GM12878 (cell line): ENCODE results near the gene FANCB. TPM values are rescaled to one million over a fixed set of nuclear protein-coding genes. Genes with fewer than 3 reads are reported as not detected.

Experiments
- ATAC-seq: fragments of 200-7000 bp; cut with Tn5 transposase; 3 replicates; pipeline ENCODE4 v1.9.1; 2020; ENCODE audit warnings: mild to moderate bottlenecking, moderate library complexity
- BruUV-seq: library from RNA; stranded (reverse); fragments of 400-500 nt; replicated peaks from 2 replicates; lab custom pipeline; 2021; lab: Mats Ljungman, UMichigan
- CTCF ChIA-PET: fragments of 300-600 bp; sonication (Branson Sonifier 250); formaldehyde crosslinking; extraction: SDS; loops from one replicate; lab custom pipeline; 2021; ENCODE audit warnings: inconsistent platforms; lab: Yijun Ruan, JAX
- POLR2A ChIA-PET: fragments of 350-600 bp; formaldehyde crosslinking; extraction: SDS; loops from one replicate; lab custom pipeline; 2021; ENCODE audit warnings: inconsistent platforms; lab: Charles Lee
- RAD21 ChIA-PET: fragments of 300-600 bp; sonication (Branson Sonifier 250); formaldehyde crosslinking; loops from one replicate; lab custom pipeline; 2023; ENCODE audit warnings: antibody characterized with exemption; ENCODE audit not compliant: unreplicated experiment; lab: Charles Lee
- SMC1A ChIA-PET: fragments of 300-600 bp; sonication (Branson Sonifier 250); formaldehyde crosslinking; loops from one replicate; lab custom pipeline; 2023; ENCODE audit not compliant: unreplicated experiment, uncharacterized antibody; lab: Charles Lee
- DNase-seq: peaks from one replicate; pipeline ENCODE4 v3.0.0-alpha.2; 2011; ENCODE audit warnings: low read depth, low spot score
- FAIRE-seq: peaks from 3 replicates; lab custom pipeline; 2011; peaks lifted over from hg19 to GRCh38; lab: Jason Lieb, UNC
- H2AFZ ChIP-seq: 2 replicates; pipeline ENCODE4 v1.6.0; 2011; ENCODE audit warnings: low read depth, low read length, control low read depth; ENCODE audit not compliant: control insufficient read depth
- H3K27ac ChIP-seq: 2 replicates; pipeline ENCODE4 v1.5.1; 2011; ENCODE audit warnings: control low read depth; ENCODE audit not compliant: control insufficient read depth, insufficient read depth
- H3K27me3 ChIP-seq, 2 experiments: replicated peaks in 1 of 2; 2 replicates each; pipeline versions ENCODE4 v1.6.0 to v1.6.1; 2011; ENCODE audit warnings: low read length in 1 of 2; ENCODE audit not compliant: control insufficient read depth in 2 of 2, insufficient read depth in 2 of 2
- H3K36me3 ChIP-seq, 2 experiments: 2 replicates each; pipeline ENCODE4 v1.5.1; 2011; ENCODE audit warnings: low read length in 1 of 2; ENCODE audit not compliant: control insufficient read depth in 2 of 2, insufficient read depth in 2 of 2
- H3K4me1 ChIP-seq: 2 replicates; pipeline ENCODE4 v1.6.1; 2011; ENCODE audit warnings: mild to moderate bottlenecking, low read length, moderate library complexity, mixed read lengths; ENCODE audit not compliant: control insufficient read depth, insufficient read depth
- H3K4me2 ChIP-seq: 2 replicates; pipeline ENCODE4 v1.6.0; 2011; ENCODE audit warnings: control low read depth; ENCODE audit not compliant: control insufficient read depth, insufficient read depth
- H3K4me3 ChIP-seq: fragments of 200-600 bp; sonication (generic); 2 replicates; pipeline ENCODE4 v1.5.1; 2016
- H3K79me2 ChIP-seq: 2 replicates; pipeline ENCODE4 v1.6.0; 2011; ENCODE audit warnings: low read length; ENCODE audit not compliant: control insufficient read depth, insufficient read depth
- H3K9ac ChIP-seq: 2 replicates; pipeline ENCODE4 v1.8.0; 2011; ENCODE audit warnings: low read length, control low read depth, mixed read lengths; ENCODE audit not compliant: control insufficient read depth, insufficient read depth
- H3K9me3 ChIP-seq: replicated peaks from 3 replicates; pipeline ENCODE4 v1.5.1; 2011; ENCODE audit warnings: mild to moderate bottlenecking, low read length; ENCODE audit not compliant: control insufficient read depth, insufficient read depth
- H4K20me1 ChIP-seq: 2 replicates; pipeline ENCODE4 v1.6.0; 2011; ENCODE audit not compliant: control insufficient read depth, insufficient read depth
- CBX3 ChIP-seq: fragments of 200-600 bp; sonication (generic); IDR thresholded peaks from 2 replicates; pipeline ENCODE4 v1.6.1; 2016; ENCODE audit warnings: low read depth, borderline replicate concordance
- CBX5 ChIP-seq: sonication (generic); IDR thresholded peaks from 2 replicates; pipeline ENCODE4 v1.6.1; 2016; ENCODE audit warnings: low read depth, moderate library complexity, mild to moderate bottlenecking, inconsistent platforms
- CEBPZ ChIP-seq: fragments of 150-350 bp; IDR thresholded peaks from 2 replicates; pipeline ENCODE4 v1.6.1; 2016; ENCODE audit warnings: low read depth, low read length
- KAT2A ChIP-seq: conservative IDR thresholded peaks from 2 replicates; pipeline ENCODE4 v1.6.1; 2011; ENCODE audit warnings: low read depth, low read length; ENCODE audit not compliant: control insufficient read depth
- MYC ChIP-seq: IDR thresholded peaks from 2 replicates; pipeline ENCODE4 v1.6.1; 2011; ENCODE audit warnings: mild to moderate bottlenecking, low read length, moderate library complexity, inconsistent platforms; ENCODE audit not compliant: insufficient read depth, insufficient replicate concordance, insufficient read length, severe bottlenecking
- POLR2AphosphoS5 ChIP-seq: IDR thresholded peaks from 2 replicates; pipeline ENCODE4 v1.6.1; 2011; ENCODE audit warnings: mild to moderate bottlenecking, low read length, inconsistent platforms
- POU2F2 ChIP-seq: IDR thresholded peaks from 3 replicates; pipeline ENCODE4 v1.6.1; 2011; ENCODE audit warnings: low read depth, mild to moderate bottlenecking, low read length, borderline replicate concordance
- ZBTB40 ChIP-seq: fragments of 450-650 bp; IDR thresholded peaks from 2 replicates; pipeline ENCODE4 v1.6.1; 2016; ENCODE audit warnings: mild to moderate bottlenecking, moderate library complexity, borderline replicate concordance
- ZNF24 ChIP-seq: fragments of 450-650 bp; IDR thresholded peaks from 2 replicates; pipeline ENCODE4 v1.6.1; 2017; ENCODE audit warnings: antibody characterized with exemption, mild to moderate bottlenecking
- in situ Hi-C: fragments of 300-500 bp; cut with MboI; formaldehyde crosslinking; loops from 9 replicates; pipeline ENCODE4 v1.14.3; 2018; ENCODE audit warnings: mixed read lengths
- intact Hi-C: fragments of 100-400 bp; cut with micrococcal nuclease; formaldehyde crosslinking; loops from one replicate; pipeline ENCODE4 v1.14.2; 2022; ENCODE audit not compliant: unreplicated experiment
- polyA plus RNA-seq, 11 experiments: library from polyadenylated mRNA; depleted of rRNA in 4 of 11; unstranded in 6 of 11; stranded (reverse) in 5 of 11; fragments of >200 nt; fragmentation: Nextera tagmentation in 4 of 11; fragmentation: Illumina TruSeq in 1 of 11; extraction: Ambion mirVana in 4 of 11; extraction: Trizol in 1 of 11; gene quantifications; 1 replicate in 1 of 11; 2 replicates in 10 of 11; pipeline versions ENCODE4 v1.2.1 to v1.2.3, GENCODE V29; 2011 to 2016; ENCODE audit warnings: inconsistent platforms in 2 of 11, missing spikeins in 2 of 11, low read depth in 1 of 11
- total RNA-seq, 4 experiments: library from RNA; depleted of rRNA in 3 of 4; stranded (reverse); fragments of >200 nt in 3 of 4; fragmentation: Illumina TruSeq in 1 of 4; extraction: Trizol in 1 of 4; gene quantifications; 2 replicates each; pipeline versions ENCODE4 v1.2.1 to v1.2.3, GENCODE V29; 2013 to 2021

Gene FANCB
- total and polyA plus RNA-seq, 10 of the 15 experiments (the other 5 are each of a cell fraction or from before 2014, with no cell fraction given), result 3.0 to 14.6 (median 8.4) TPM

GRCh38 chrX:14832586-14832985, 40.3 kb downstream of the FANCB start:
- no peak for ATAC-seq
- Histone ChIP-seq H4K20me1 (no peaks in the 10 kb centered on the region), H3K79me2 (no peaks in the 10 kb centered on the region), H3K9me3 (no peaks in the 10 kb centered on the region), H2AFZ (no peak overlapping the region), H3K4me1 (no peaks in the 10 kb centered on the region), H3K27me3 (no peaks in the 10 kb centered on the region), H3K4me2 (no peak overlapping the region), H3K4me3 (no peak overlapping the region), H3K9ac (no peak overlapping the region), H3K27ac (no peak overlapping the region), H3K36me3 (no peaks in the 10 kb centered on the region)
- no TSS peak for BruUV-seq
- RAD21 ChIA-PET, result no interaction called here
- POLR2A ChIA-PET, result no interaction called here
- CTCF ChIA-PET, result no interaction called here
- TF ChIP-seq ZNF24 (no peak), KAT2A (no peak), MYC (no peak), CEBPZ (no peak), ZBTB40 (no peak), POLR2AphosphoS5 (no peak), CBX5 (no peak), POU2F2 (no peak), CBX3 (no peak)
- no peak for DNase-seq
- in situ Hi-C loops, result no loop called here
- SMC1A ChIA-PET, result interaction anchor here (0.6 kb wide), 1 partner anchor 164 kb away, joined by 4 read pairs; no protein-coding TSS in a partner anchor
- no peak for FAIRE-seq
- intact Hi-C loops, result no loop called here
